K562 (cell line): ENCODE results near the gene PLEKHA8. TPM values are rescaled to one million over a fixed set of nuclear protein-coding genes. Genes with fewer than 3 reads are reported as not detected.

Experiments
- ATF2 ChIP-seq: sonication (generic); formaldehyde crosslinking; IDR thresholded peaks from 2 replicates; pipeline ENCODE4 v1.8.1; 2022; ENCODE audit warnings: missing genetic modification reagents
- EP300 ChIP-seq: IDR thresholded peaks from 2 replicates; pipeline ENCODE4 v1.6.1; 2012; ENCODE audit warnings: low read length, improper control_type of control experiment
- ESRRB ChIP-seq: fragments of 250-450 bp; sonication (Bioruptor Pico); IDR thresholded peaks from 2 replicates; pipeline ENCODE4 v1.5.0; 2020; ENCODE audit warnings: mild to moderate bottlenecking, moderate library complexity, borderline replicate concordance
- FOSL1 ChIP-seq: fragments of 200-800 bp; sonication (Bioruptor generic); conservative IDR thresholded peaks from 2 replicates; pipeline ENCODE4 v1.6.1; 2016; ENCODE audit warnings: missing genetic modification characterization, missing compliant biosample characterization
- FOXK2 ChIP-seq, 2 experiments: fragments of 450-650 bp; IDR thresholded peaks in 1 of 2; conservative IDR thresholded peaks in 1 of 2; 2 replicates each; pipeline ENCODE4 v1.6.1; 2016; ENCODE audit warnings: low read depth in 2 of 2, mild to moderate bottlenecking in 1 of 2
- RBM17 ChIP-seq: fragments of 200-400 bp; formaldehyde crosslinking; IDR thresholded peaks from 2 replicates; pipeline ENCODE4 v1.6.1; 2017; ENCODE audit warnings: low read depth, mild to moderate bottlenecking, low read length, borderline replicate concordance
- RNF2 ChIP-seq: sonication (generic); IDR thresholded peaks from 2 replicates; pipeline ENCODE4 v1.6.1; 2016
- SIRT6 ChIP-seq: IDR thresholded peaks from one replicate; pipeline ENCODE4 v1.6.1; 2012; ENCODE audit warnings: low read depth, mild to moderate bottlenecking, control low read depth, inconsistent platforms, low read length, moderate library complexity
- SRSF3 ChIP-seq: fragments of 200-400 bp; formaldehyde crosslinking; IDR thresholded peaks from 2 replicates; pipeline ENCODE4 v1.6.1; 2016; ENCODE audit warnings: mild to moderate bottlenecking, low read length, moderate library complexity; ENCODE audit not compliant: insufficient read depth
- XRCC4 ChIP-seq: IDR thresholded peaks from one replicate; pipeline ENCODE4 v1.6.1; 2011; ENCODE audit not compliant: insufficient read depth, insufficient read length; ENCODE audit errors: extremely low read depth
- ZBTB40 ChIP-seq, 2 experiments: fragments of 450-650 bp in 1 of 2; sonication (generic) in 1 of 2; formaldehyde crosslinking in 1 of 2; IDR thresholded peaks; 2 replicates each; pipeline versions ENCODE4 v1.7.1 to v1.9.0; 2016 to 2022; ENCODE audit warnings: inconsistent platforms in 1 of 2, mild to moderate bottlenecking in 1 of 2, missing genetic modification reagents in 1 of 2
- ZBTB49 ChIP-seq: sonication (generic); formaldehyde crosslinking; IDR thresholded peaks from 2 replicates; pipeline ENCODE4 v1.8.0; 2022; ENCODE audit warnings: missing genetic modification reagents, mild to moderate bottlenecking, borderline replicate concordance
- ZNF668 ChIP-seq: fragments of 250-450 bp; sonication (Bioruptor Pico); IDR thresholded peaks from 2 replicates; pipeline ENCODE4 v1.8.0; 2022; ENCODE audit warnings: mild to moderate bottlenecking, inconsistent platforms
- ZSCAN29 ChIP-seq: fragments of 450-650 bp; IDR thresholded peaks from 2 replicates; pipeline ENCODE4 v1.6.1; 2017
- polyA plus RNA-seq, 8 experiments: library from polyadenylated mRNA; depleted of rRNA in 4 of 8; stranded (reverse) in 5 of 8; unstranded in 3 of 8; fragments of >200 nt; fragmentation: Nextera tagmentation in 2 of 8; fragmentation: Illumina TruSeq in 1 of 8; extraction: Ambion mirVana in 2 of 8; extraction: Trizol in 1 of 8; gene quantifications; 2 replicates each; pipeline versions ENCODE4 v1.2.1 to v1.2.3, GENCODE V29; 2011 to 2014; ENCODE audit warnings: inconsistent platforms in 1 of 8, missing spikeins in 1 of 8
- total RNA-seq, 7 experiments: library from RNA; depleted of rRNA in 6 of 7; stranded (reverse); fragments of >200 nt in 6 of 7; fragmentation: Illumina TruSeq in 2 of 7; extraction: Trizol in 2 of 7; gene quantifications; 2 replicates each; pipeline versions ENCODE4 v1.2.1 to v1.2.3, GENCODE V29; 2011 to 2021; ENCODE audit warnings: low replicate concordance in 1 of 7

Gene PLEKHA8
- total and polyA plus RNA-seq, 9 of the 15 experiments (the other 6 are each of a cell fraction or from before 2014, with no cell fraction given), result 3.2 to 16.3 (median 11.8) TPM

- no peak for TF ChIP-seq ZBTB40 (IDR thresholded peaks at IDR 0.05)
- no peak for TF ChIP-seq ZBTB40 (CRISPR knock-in tag; IDR thresholded peaks at IDR 0.05)
- TF ChIP-seq ESRRB (CRISPR knock-in tag), result no peak
- no peak for TF ChIP-seq ZBTB49
- TF ChIP-seq RBM17, result no peak
- no peak for TF ChIP-seq ZSCAN29
- TF ChIP-seq XRCC4, result no peak
- TF ChIP-seq FOXK2 (conservative IDR thresholded peaks at IDR 0.05 in 1 of 2, IDR thresholded peaks at IDR 0.05 in 1 of 2; ENCODE audit: low read depth in 2 of 2), result peak; percentile 60 to 73; a peak in 3 of 4 replicates
- peak; percentile 60 for TF ChIP-seq RNF2
- TF ChIP-seq ZNF668, result no peak; the same call in 1 of the 2 replicates
- TF ChIP-seq SIRT6, result no peak
- TF ChIP-seq EP300, result peak; percentile 91
- no peak for TF ChIP-seq ATF2 (CRISPR knock-in tag)
- no peak for TF ChIP-seq SRSF3
- peak; percentile 91 for TF ChIP-seq FOSL1 (tag)
Observed at GRCh38 chr7:30146127-30146612, 118.0 kb downstream of the PLEKHA8 start (continued).
